Measurements from ENCODE around the gene CHADL.

DNA sequence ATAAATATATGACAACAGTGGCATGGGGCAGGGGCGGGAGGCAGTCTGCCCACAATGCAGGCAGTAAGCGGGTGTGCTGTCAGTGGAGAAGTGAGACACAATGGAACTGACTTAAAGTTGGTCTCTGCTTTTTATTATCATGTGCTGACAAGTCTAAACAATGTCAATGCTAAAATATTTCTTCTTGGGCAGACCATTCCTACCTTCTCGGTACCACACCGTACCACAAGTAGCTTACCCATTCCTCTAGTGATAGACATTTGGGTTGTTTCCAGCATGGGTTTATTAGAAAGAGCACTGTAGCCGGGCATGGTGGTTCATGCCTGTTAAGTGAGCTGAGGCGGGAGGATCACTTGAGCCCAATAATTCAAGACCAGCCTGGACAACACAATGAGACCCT lies 2.6 kb upstream of the CHADL start:
- TF ChIP-seq, protein P1, sequence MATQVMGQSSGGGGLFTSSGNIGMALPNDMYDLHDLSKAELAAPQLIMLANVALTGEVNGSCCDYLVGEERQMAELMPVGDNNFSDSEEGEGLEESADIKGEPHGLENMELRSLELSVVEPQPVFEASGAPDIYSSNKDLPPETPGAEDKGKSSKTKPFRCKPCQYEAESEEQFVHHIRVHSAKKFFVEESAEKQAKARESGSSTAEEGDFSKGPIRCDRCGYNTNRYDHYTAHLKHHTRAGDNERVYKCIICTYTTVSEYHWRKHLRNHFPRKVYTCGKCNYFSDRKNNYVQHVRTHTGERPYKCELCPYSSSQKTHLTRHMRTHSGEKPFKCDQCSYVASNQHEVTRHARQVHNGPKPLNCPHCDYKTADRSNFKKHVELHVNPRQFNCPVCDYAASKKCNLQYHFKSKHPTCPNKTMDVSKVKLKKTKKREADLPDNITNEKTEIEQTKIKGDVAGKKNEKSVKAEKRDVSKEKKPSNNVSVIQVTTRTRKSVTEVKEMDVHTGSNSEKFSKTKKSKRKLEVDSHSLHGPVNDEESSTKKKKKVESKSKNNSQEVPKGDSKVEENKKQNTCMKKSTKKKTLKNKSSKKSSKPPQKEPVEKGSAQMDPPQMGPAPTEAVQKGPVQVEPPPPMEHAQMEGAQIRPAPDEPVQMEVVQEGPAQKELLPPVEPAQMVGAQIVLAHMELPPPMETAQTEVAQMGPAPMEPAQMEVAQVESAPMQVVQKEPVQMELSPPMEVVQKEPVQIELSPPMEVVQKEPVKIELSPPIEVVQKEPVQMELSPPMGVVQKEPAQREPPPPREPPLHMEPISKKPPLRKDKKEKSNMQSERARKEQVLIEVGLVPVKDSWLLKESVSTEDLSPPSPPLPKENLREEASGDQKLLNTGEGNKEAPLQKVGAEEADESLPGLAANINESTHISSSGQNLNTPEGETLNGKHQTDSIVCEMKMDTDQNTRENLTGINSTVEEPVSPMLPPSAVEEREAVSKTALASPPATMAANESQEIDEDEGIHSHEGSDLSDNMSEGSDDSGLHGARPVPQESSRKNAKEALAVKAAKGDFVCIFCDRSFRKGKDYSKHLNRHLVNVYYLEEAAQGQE (IDR thresholded peaks at IDR 0.05; ENCODE audit: low read depth, low read length): no peak
- no peak for TF ChIP-seq POLR2A (IDR thresholded peaks at IDR 0.05; ENCODE audit: low read depth, low read length)
- TF ChIP-seq, protein P2, sequence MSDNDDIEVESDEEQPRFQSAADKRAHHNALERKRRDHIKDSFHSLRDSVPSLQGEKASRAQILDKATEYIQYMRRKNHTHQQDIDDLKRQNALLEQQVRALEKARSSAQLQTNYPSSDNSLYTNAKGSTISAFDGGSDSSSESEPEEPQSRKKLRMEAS (IDR thresholded peaks at IDR 0.05; ENCODE audit: low read depth, low read length): no peak
- TF ChIP-seq, protein P3, sequence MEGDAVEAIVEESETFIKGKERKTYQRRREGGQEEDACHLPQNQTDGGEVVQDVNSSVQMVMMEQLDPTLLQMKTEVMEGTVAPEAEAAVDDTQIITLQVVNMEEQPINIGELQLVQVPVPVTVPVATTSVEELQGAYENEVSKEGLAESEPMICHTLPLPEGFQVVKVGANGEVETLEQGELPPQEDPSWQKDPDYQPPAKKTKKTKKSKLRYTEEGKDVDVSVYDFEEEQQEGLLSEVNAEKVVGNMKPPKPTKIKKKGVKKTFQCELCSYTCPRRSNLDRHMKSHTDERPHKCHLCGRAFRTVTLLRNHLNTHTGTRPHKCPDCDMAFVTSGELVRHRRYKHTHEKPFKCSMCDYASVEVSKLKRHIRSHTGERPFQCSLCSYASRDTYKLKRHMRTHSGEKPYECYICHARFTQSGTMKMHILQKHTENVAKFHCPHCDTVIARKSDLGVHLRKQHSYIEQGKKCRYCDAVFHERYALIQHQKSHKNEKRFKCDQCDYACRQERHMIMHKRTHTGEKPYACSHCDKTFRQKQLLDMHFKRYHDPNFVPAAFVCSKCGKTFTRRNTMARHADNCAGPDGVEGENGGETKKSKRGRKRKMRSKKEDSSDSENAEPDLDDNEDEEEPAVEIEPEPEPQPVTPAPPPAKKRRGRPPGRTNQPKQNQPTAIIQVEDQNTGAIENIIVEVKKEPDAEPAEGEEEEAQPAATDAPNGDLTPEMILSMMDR (IDR thresholded peaks at IDR 0.05 in 2 of 3, conservative IDR thresholded peaks at IDR 0.05 in 1 of 3; ENCODE audit: control insufficient read depth in 2 of 3, extremely low read depth in 1 of 3, insufficient read depth in 1 of 3, low read depth in 3 of 3, low read length in 3 of 3): no peak
- TF ChIP-seq ESRRA (IDR thresholded peaks at IDR 0.05; ENCODE audit: low read length): no peak
- TF ChIP-seq CHD4 (IDR thresholded peaks at IDR 0.05): no peak
- TF ChIP-seq, protein P4, sequence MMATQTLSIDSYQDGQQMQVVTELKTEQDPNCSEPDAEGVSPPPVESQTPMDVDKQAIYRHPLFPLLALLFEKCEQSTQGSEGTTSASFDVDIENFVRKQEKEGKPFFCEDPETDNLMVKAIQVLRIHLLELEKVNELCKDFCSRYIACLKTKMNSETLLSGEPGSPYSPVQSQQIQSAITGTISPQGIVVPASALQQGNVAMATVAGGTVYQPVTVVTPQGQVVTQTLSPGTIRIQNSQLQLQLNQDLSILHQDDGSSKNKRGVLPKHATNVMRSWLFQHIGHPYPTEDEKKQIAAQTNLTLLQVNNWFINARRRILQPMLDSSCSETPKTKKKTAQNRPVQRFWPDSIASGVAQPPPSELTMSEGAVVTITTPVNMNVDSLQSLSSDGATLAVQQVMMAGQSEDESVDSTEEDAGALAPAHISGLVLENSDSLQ (IDR thresholded peaks at IDR 0.05): no peak
- TF ChIP-seq MXI1 (IDR thresholded peaks at IDR 0.05; ENCODE audit: low read depth, low read length): no peak
- no peak for TF ChIP-seq JUNB (IDR thresholded peaks at IDR 0.05)
